Activated CD4-positive, alpha-beta T cell treated with anti-CD3 and anti-CD28 coated beads, Interleukin-2, amount 50 U/mL, for 4 hours (primary cell): ENCODE measurements around the gene RBM28.

Source experiments
- DNase-seq, 2 experiments: peaks; one replicate each; pipeline ENCODE4 v3.0.0-alpha.2; 2020

RBM28 gene

DNA sequence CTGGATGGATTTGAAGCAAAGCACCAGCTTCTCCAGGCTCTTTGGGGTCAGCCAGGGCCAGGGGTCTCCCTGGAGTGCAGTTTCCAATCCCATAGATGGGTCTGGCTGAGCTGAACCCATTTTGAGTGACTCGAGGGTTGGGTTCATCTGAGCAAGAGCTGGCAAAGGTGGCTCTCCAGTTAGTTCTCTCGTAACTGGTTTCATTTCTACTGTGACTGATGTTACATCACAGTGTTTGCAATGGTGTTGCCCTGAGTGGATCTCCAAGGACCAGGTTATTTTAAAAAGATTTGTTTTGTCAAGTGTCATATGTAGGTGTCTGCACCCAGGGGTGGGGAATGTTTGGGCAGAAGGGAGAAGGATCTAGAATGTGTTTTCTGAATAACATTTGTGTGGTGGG lies 88.4 kb downstream of the RBM28 start:
- no peak for DNase-seq

DNA sequence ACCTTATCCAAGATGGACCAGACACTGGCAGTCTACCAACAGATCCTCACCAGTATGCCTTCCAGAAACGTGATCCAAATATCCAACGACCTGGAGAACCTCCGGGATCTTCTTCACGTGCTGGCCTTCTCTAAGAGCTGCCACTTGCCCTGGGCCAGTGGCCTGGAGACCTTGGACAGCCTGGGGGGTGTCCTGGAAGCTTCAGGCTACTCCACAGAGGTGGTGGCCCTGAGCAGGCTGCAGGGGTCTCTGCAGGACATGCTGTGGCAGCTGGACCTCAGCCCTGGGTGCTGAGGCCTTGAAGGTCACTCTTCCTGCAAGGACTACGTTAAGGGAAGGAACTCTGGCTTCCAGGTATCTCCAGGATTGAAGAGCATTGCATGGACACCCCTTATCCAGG lies 89.2 kb downstream of the RBM28 start:
- no peak for DNase-seq

DNA sequence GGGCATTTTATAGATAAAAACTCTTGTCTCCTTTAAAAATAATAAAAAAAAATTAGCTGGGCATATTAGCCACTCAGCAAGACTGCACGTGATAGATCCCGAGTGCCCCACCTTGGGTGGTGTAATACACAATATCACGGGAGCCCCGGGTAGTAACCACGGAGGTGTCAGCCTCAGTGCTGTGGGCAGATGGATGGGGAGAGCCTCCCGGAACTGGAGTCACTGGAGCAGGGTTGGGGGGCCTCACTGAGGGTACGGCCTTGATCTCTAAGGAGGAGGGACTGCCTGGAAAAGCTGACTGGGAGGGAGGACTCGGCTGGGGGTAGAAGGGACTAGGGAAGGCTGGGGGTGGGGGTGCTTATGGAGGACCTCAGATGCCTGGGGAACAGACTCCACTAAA lies 90.0 kb downstream of the RBM28 start:
- no peak for DNase-seq

DNA sequence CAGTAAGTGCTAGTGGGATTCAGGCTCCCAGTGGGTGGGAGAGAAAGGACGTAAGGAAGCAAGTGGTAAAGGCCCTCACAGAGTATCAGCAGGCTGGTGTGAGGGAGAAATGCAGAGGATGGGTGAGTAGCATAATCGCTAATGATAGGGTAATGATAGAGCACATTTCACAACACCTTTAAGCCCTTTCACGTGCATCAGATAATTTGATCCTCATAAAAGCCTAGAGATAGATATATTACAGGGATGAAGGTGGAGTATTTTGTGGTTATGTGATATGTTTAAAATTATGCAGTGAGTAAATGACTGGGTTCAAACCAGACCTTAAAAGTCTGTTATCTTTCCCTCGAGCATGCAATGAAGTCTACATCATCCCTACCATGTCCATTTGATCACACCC lies 92.4 kb downstream of the RBM28 start:
- DNase-seq = no peak
